GM12875 (cell line): ENCODE results near the gene GPC5.

ENCODE experiments used
- H3K4me3 ChIP-seq: one replicate; pipeline ENCODE4 v1.5.1; 2011; ENCODE audit warnings: low read depth, low read length, control low read depth
- CTCF ChIP-seq: IDR thresholded peaks from 2 replicates; pipeline ENCODE4 v1.5.1; 2011; ENCODE audit warnings: low read depth, mild to moderate bottlenecking, control low read depth, inconsistent platforms, low read length, moderate library complexity, borderline replicate concordance; ENCODE audit not compliant: insufficient read depth

GPC5 gene

DNA sequence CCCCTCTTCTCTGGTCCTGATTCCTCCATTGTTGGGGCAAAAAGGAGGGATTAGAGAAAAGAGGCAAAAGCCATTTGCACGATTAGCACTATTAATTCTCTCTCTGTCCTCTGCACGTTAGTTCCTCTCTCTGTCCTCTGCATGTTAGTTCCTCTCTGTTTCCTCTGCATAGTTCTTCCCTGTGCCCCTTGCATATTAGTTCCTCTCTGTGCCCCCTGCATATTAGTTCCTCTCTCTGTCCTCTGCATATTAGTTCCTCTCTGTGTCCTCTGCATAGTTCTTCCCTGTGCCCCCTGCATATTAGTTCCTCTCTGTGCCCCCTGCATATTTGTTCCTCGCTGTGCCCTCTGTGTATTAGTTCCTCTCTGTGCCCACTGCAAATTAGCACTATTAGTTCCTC is 981.0 kb downstream of the GPC5 start:
- no peak overlapping the region for H3K4me3 ChIP-seq
- TF ChIP-seq CTCF: no peak

DNA sequence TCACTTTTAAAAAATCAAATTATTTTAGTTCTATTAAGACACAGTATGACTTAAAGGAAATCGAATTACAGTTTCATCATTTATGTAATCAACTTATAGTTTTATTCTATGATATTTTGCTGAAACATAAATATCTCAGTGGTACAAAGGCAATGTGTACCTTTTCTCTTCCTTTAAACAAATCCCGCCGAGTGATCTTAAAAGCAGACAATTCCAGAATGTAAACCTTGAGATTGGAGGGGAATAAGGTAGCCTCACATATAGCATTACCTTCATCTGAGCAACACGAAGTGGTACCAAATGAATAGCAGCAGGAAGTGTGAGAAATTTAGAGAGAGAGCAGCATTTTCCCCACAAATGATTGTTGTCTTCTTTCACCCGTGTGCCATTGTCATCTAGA is 986.0 kb downstream of the GPC5 start:
- no peak overlapping the region for H3K4me3 ChIP-seq
- TF ChIP-seq CTCF: no peak

DNA sequence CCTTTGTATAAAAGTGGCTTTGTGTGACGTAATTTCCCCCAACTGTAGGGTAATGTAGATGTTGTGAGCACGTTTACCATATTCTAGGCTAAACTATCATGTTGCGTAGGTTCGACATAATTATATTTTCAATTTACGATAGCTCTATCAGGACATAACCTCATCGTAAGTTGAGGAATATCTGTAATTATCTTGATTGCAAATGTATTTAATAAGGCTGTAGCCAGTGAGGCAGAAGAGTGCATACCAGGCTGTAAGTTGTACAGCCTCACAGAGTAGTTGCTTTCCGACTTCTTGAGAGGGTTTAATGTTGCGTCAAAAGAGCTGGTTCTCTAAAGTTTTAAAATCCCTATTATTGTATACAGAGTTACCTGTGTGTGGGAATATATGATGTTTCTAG is 988.8 kb downstream of the GPC5 start:
- no peak for TF ChIP-seq CTCF
- H3K4me3 ChIP-seq: no peak overlapping the region

DNA sequence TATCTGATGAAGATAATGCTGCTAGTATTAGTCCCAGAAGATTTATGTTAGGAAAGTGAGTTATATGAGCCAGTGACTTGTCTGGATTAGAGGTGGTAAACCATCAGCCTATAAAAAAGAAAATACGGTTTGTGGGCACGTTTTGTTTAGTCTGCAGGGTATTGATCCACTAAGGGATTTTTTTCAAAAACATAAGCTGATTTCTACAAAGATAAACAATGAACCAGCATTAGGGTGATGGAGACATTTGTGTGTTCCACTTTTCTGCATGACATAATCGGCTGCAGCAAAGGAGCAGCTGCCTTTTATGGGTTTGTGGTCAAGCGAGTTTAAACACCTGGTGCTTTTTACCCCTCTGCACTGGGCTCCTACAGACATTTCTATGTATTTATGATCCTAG is 991.8 kb downstream of the GPC5 start:
- no peak overlapping the region for H3K4me3 ChIP-seq
- no peak for TF ChIP-seq CTCF

- TF ChIP-seq CTCF: no peak
- H3K4me3 ChIP-seq: no peak overlapping the region
Observed at GRCh38 chr13:92403606-92404005, 1005.2 kb downstream of the GPC5 start.

- no peak for TF ChIP-seq CTCF
- H3K4me3 ChIP-seq: no peak overlapping the region
Observed at GRCh38 chr13:92407858-92408257, 1009.4 kb downstream of the GPC5 start.

GRCh38 chr13:92412481-92412880 is 1014.1 kb downstream of the GPC5 start:
- TF ChIP-seq CTCF: no peak
- H3K4me3 ChIP-seq: no peak overlapping the region
